A549 (cell line): ENCODE data around the gene STIM1. TPM values are rescaled to one million over a fixed set of nuclear protein-coding genes. Genes with fewer than 3 reads are reported as not detected.

ENCODE experiments used
- ATAC-seq, 2 experiments: fragments of 200-7000 bp in 1 of 2; fragments of >200 bp in 1 of 2; cut with Nextera tagmentation in 1 of 2; cut with Tn5 transposase in 1 of 2; 3 replicates each; pipeline versions ENCODE4 v1.8.0 to v1.9.1; 2018 to 2020; ENCODE audit warnings: mild to moderate bottlenecking in 1 of 2, moderate library complexity in 1 of 2
- CTCF ChIA-PET: fragments of 300-600 bp; sonication (Branson Sonifier 250); formaldehyde crosslinking; extraction: SDS; loops from one replicate; lab custom pipeline; 2021; ENCODE audit warnings: antibody characterized with exemption, inconsistent platforms; lab: Yijun Ruan, JAX
- POLR2A ChIA-PET: fragments of 350-600 bp; formaldehyde crosslinking; extraction: SDS; loops from one replicate; lab custom pipeline; 2021; ENCODE audit warnings: antibody characterized with exemption, inconsistent platforms; lab: Yijun Ruan, JAX
- DNase-seq, 2 experiments: peaks; one replicate each; pipeline versions ENCODE4 v3.0.0 to v3.0.0-alpha.2; 2011 to 2016; ENCODE audit warnings: low read depth in 1 of 2, low spot score in 1 of 2
- FAIRE-seq: peaks from 2 replicates; lab custom pipeline; 2011; peaks lifted over from hg19 to GRCh38; lab: Jason Lieb, UNC
- H3K27ac ChIP-seq, 2 experiments: fragments of >200 bp; sonication (Bioruptor Twin); formaldehyde crosslinking; 3 replicates each; pipeline ENCODE4 v1.5.1; 2016 to 2017
- H3K4me1 ChIP-seq: fragments of >200 bp; sonication (Bioruptor Twin); formaldehyde crosslinking; 3 replicates; pipeline ENCODE4 v1.6.1; 2016
- H3K4me2 ChIP-seq: fragments of >200 bp; sonication (Bioruptor Twin); formaldehyde crosslinking; 3 replicates; pipeline ENCODE4 v1.6.1; 2016
- H3K4me3 ChIP-seq: fragments of >200 bp; sonication (Bioruptor Twin); formaldehyde crosslinking; 3 replicates; pipeline ENCODE4 v1.5.1; 2016
- H3K9me3 ChIP-seq: fragments of >200 bp; sonication (Bioruptor Twin); formaldehyde crosslinking; 3 replicates; pipeline ENCODE4 v1.6.1; 2016
- CHD2 ChIP-seq: fragments of 150-350 bp; IDR thresholded peaks from 2 replicates; pipeline ENCODE4 v1.6.1; 2014; ENCODE audit warnings: low read length; ENCODE audit not compliant: partially characterized antibody
- E2F6 ChIP-seq: IDR thresholded peaks from 2 replicates; pipeline ENCODE4 v1.6.1; 2012; ENCODE audit warnings: low read depth, borderline replicate concordance
- EP300 ChIP-seq, 2 experiments: fragments of >200 bp; sonication (Bioruptor Twin); formaldehyde crosslinking; IDR thresholded peaks; 2 replicates in 1 of 2; 3 replicates in 1 of 2; pipeline ENCODE4 v1.6.1; 2016 to 2017
- FOSL2 ChIP-seq, 2 experiments: fragments of 450-650 bp in 1 of 2; fragments of >200 bp in 1 of 2; sonication (Bioruptor Twin) in 1 of 2; formaldehyde crosslinking; IDR thresholded peaks; 2 replicates each; pipeline versions ENCODE4 v1.5.0 to v1.6.1; 2016 to 2020; ENCODE audit warnings: mild to moderate bottlenecking in 1 of 2, moderate library complexity in 1 of 2
- FOXS1 ChIP-seq: fragments of 250-450 bp; sonication (Bioruptor Pico); IDR thresholded peaks from 2 replicates; pipeline ENCODE4 v1.5.0; 2020; ENCODE audit warnings: mild to moderate bottlenecking, moderate library complexity
- GATA3 ChIP-seq: IDR thresholded peaks from 2 replicates; pipeline ENCODE4 v1.6.1; 2012; ENCODE audit warnings: borderline replicate concordance
- HDAC2 ChIP-seq: fragments of 200-600 bp; sonication (generic); IDR thresholded peaks from 2 replicates; pipeline ENCODE4 v1.6.1; 2016
- HOXB5 ChIP-seq: fragments of 250-450 bp; sonication (Bioruptor Pico); IDR thresholded peaks from 2 replicates; pipeline ENCODE4 v1.5.0; 2020; ENCODE audit warnings: mild to moderate bottlenecking, moderate library complexity
- KDM1A ChIP-seq: fragments of 200-600 bp; sonication (generic); IDR thresholded peaks from 2 replicates; pipeline ENCODE4 v1.6.1; 2016; ENCODE audit warnings: low read depth, mild to moderate bottlenecking
- KDM5A ChIP-seq: fragments of 200-600 bp; sonication (generic); IDR thresholded peaks from 2 replicates; pipeline ENCODE4 v1.6.1; 2016; ENCODE audit warnings: antibody characterized with exemption, mild to moderate bottlenecking
- MAX ChIP-seq: IDR thresholded peaks from 2 replicates; pipeline ENCODE4 v1.6.1; 2012
- MAZ ChIP-seq: fragments of 150-350 bp; IDR thresholded peaks from 2 replicates; pipeline ENCODE4 v1.6.1; 2014; ENCODE audit warnings: antibody characterized with exemption, low read depth, low read length, borderline replicate concordance
- MYC ChIP-seq: IDR thresholded peaks from 2 replicates; pipeline ENCODE4 v1.6.1; 2012; ENCODE audit warnings: mild to moderate bottlenecking, inconsistent platforms, low read length, improper control_type of control experiment, borderline replicate concordance
- NPAS2 ChIP-seq: fragments of 250-450 bp; sonication (Bioruptor Pico); IDR thresholded peaks from 2 replicates; pipeline ENCODE4 v1.8.0; 2022; ENCODE audit warnings: mild to moderate bottlenecking, moderate library complexity, borderline replicate concordance
- NR3C1 ChIP-seq: fragments of >200 bp; sonication (Bioruptor Twin); formaldehyde crosslinking; IDR thresholded peaks from 3 replicates; pipeline ENCODE4 v1.6.1; 2017
- POLR2AphosphoS2 ChIP-seq: conservative IDR thresholded peaks from 2 replicates; pipeline ENCODE4 v1.6.1; 2012; ENCODE audit warnings: low read length, improper control_type of control experiment, inconsistent platforms
- RARB ChIP-seq: fragments of 250-450 bp; sonication (Bioruptor Pico); IDR thresholded peaks from 2 replicates; pipeline ENCODE4 v1.8.0; 2021; ENCODE audit warnings: mild to moderate bottlenecking, moderate library complexity
- RCOR1 ChIP-seq: fragments of 150-350 bp; IDR thresholded peaks from 2 replicates; pipeline ENCODE4 v1.6.1; 2014; ENCODE audit warnings: antibody characterized with exemption, low read length, low read depth
- RNF2 ChIP-seq: fragments of 200-600 bp; sonication (generic); IDR thresholded peaks from 2 replicates; pipeline ENCODE4 v1.6.1; 2016; ENCODE audit warnings: low read depth, mild to moderate bottlenecking, antibody characterized with exemption, moderate library complexity, borderline replicate concordance
- SMC3 ChIP-seq: fragments of >200 bp; sonication (Bioruptor Twin); formaldehyde crosslinking; IDR thresholded peaks from 3 replicates; pipeline ENCODE4 v1.6.1; 2018; ENCODE audit warnings: inconsistent platforms
- SREBF2 ChIP-seq: fragments of 450-650 bp; IDR thresholded peaks from 2 replicates; pipeline ENCODE4 v1.6.1; 2014; ENCODE audit warnings: mild to moderate bottlenecking, moderate library complexity
- USF2 ChIP-seq: fragments of 450-650 bp; IDR thresholded peaks from 2 replicates; pipeline ENCODE4 v1.6.1; 2014; ENCODE audit warnings: antibody characterized with exemption
- ZC3H11A ChIP-seq: fragments of 450-650 bp; IDR thresholded peaks from 2 replicates; pipeline ENCODE4 v1.6.1; 2014; ENCODE audit warnings: antibody characterized with exemption, mild to moderate bottlenecking
- ZFP36 ChIP-seq: fragments of 450-650 bp; IDR thresholded peaks from 2 replicates; pipeline ENCODE4 v1.6.1; 2014; ENCODE audit warnings: borderline replicate concordance; ENCODE audit not compliant: partially characterized antibody
- ZNF302 ChIP-seq: fragments of 250-450 bp; sonication (Bioruptor Pico); IDR thresholded peaks from 2 replicates; pipeline ENCODE4 v1.9.0; 2021; ENCODE audit warnings: inconsistent platforms, mild to moderate bottlenecking, moderate library complexity
- WGBS: methylation state at CpG from one replicate; pipeline ENCODE4 v1.1.6; 2017; ENCODE audit errors: missing lambda C conversion rate; 5-methylcytosine and 5-hydroxymethylcytosine counted together
- polyA plus RNA-seq, 4 experiments: library from polyadenylated mRNA; depleted of rRNA in 3 of 4; stranded (reverse); fragments of >200 nt; fragmentation: RNase III in 1 of 4; extraction: RNeasy Plus Mini Kit Qiagen cat#74134 plus additional on column Dnase treatment in 1 of 4; gene quantifications; 2 replicates in 3 of 4; 3 replicates in 1 of 4; pipeline ENCODE4 v1.2.3, GENCODE V29; 2011 to 2017

STIM1 gene
- polyA plus RNA-seq, 2 of the 4 experiments (the other 2 are of a cell fraction): 35.2 to 38.7 TPM

GRCh38 chr11:3877364-3878257 lies 22.1 kb downstream of the STIM1 start:
- H3K27ac ChIP-seq: peak overlapping the region; percentile 38 to 66; a peak in 5 of 6 replicates
- POLR2A ChIA-PET: interaction anchor here (0.6 kb wide), 1 partner anchor 60 kb away, joined by 3 read pairs; no protein-coding TSS in a partner anchor
- TF ChIP-seq RNF2 (no peak), NPAS2 (CRISPR knock-in tag) (no peak), SMC3 (no peak), KDM1A (no peak), ZNF302 (no peak), MAZ (no peak), HOXB5 (no peak), HDAC2 (no peak), POLR2AphosphoS2 (no peak), MYC (no peak), FOSL2 (IDR thresholded peaks at IDR 0.05) (no peak), FOSL2 (CRISPR knock-in tag; IDR thresholded peaks at IDR 0.05) (no peak), KDM5A (no peak), E2F6 (no peak), EP300 (IDR thresholded peaks at IDR 0.05) (no peak), GATA3 (no peak), SREBF2 (no peak), RARB (CRISPR knock-in tag) (no peak), ZC3H11A (no peak), USF2 (no peak), NR3C1 (no peak)
- TF ChIP-seq, all 56 proteins: peak for 0
- Histone ChIP-seq H3K4me3 (no peak overlapping the region), H3K4me1 (peaks cover 39% of the 10 kb centered on the region), H3K9me3 (no peaks in the 10 kb centered on the region), H3K4me2 (peak overlapping the region; percentile 51)
- peak in 1 of 2 experiments; percentile 18; a peak in 1 of 6 replicates for ATAC-seq
- 65% methylated on average over 8 of the region's 8 CpGs for WGBS
- no peak for DNase-seq
- no peak for FAIRE-seq
- CTCF ChIA-PET: interaction anchor here (1.0 to 2.8 kb wide), 3 partner anchors 18 to 28 kb away, joined by 3 to 18 read pairs (median 4); partner anchors contain the start of gene STIM1

- DNase-seq: no peak
- TF ChIP-seq HDAC2 (no peak), MAX (no peak), CHD2 (no peak), FOXS1 (CRISPR knock-in tag) (no peak), ZFP36 (no peak), SREBF2 (no peak), E2F6 (no peak), RCOR1 (no peak)
- TF ChIP-seq, all 56 proteins: peak for 0
- H3K4me3 ChIP-seq: no peak overlapping the region
- no peak for FAIRE-seq
- H3K27ac ChIP-seq: peak overlapping the region in 1 of 2 experiments; percentile 66; a peak in 3 of 6 replicates
- ATAC-seq: no peak
- CTCF ChIA-PET: interaction anchor here (1.6 to 2.8 kb wide), 2 partner anchors 24 to 28 kb away, joined by 3 to 18 read pairs; partner anchors contain the start of gene STIM1
- peaks cover 39% of the 10 kb centered on the region for H3K4me1 ChIP-seq
- no peaks in the 10 kb centered on the region for H3K9me3 ChIP-seq
- peak overlapping the region; percentile 51 for H3K4me2 ChIP-seq
- POLR2A ChIA-PET: interaction anchor here (0.6 to 1.1 kb wide), 2 partner anchors 23 to 60 kb away, joined by 3 to 4 read pairs; partner anchors contain the start of gene STIM1
Observed at GRCh38 chr11:3878258-3878584, 22.8 kb downstream of the STIM1 start.
